Measurements from ENCODE around the gene ARHGAP15. TPM values are rescaled to one million over a fixed set of nuclear protein-coding genes. Genes with fewer than 3 reads are reported as not detected.

ARHGAP15 gene
- total RNA-seq, 1 donor from 2014 or later = 54.1 TPM

- Mint-ChIP-seq H3K4me3 (ENCODE audit: low read depth) (no peak overlapping the region), H3K9me3 (peaks cover 7% of the 10 kb centered on the region), H3K27ac (no peak overlapping the region), H3K4me1 (ENCODE audit: low read depth) (peaks cover 8% of the 10 kb centered on the region), H3K36me3 (ENCODE audit: low read depth) (peaks cover 28% of the 10 kb centered on the region), H3K27me3 (ENCODE audit: low read depth) (no peaks in the 10 kb centered on the region)
- intact Hi-C loops (cut with micrococcal nuclease) = no loop called here
- no peak for DNase-seq (ENCODE audit: low spot score)
These were observed 416.1 kb downstream of the ARHGAP15 start for GRCh38 chr2:143545059-143545948.

- intact Hi-C loops (cut with micrococcal nuclease) = no loop called here
- H3K4me1 Mint-ChIP-seq (ENCODE audit: low read depth) = peaks cover 8% of the 10 kb centered on the region
- no peak for DNase-seq (ENCODE audit: low spot score)
- H3K4me3 Mint-ChIP-seq (ENCODE audit: low read depth) = no peak overlapping the region
- no peaks in the 10 kb centered on the region for H3K27me3 Mint-ChIP-seq (ENCODE audit: low read depth)
- peaks cover 23% of the 10 kb centered on the region for H3K36me3 Mint-ChIP-seq (ENCODE audit: low read depth)
- H3K27ac Mint-ChIP-seq = no peak overlapping the region
- H3K9me3 Mint-ChIP-seq = peaks cover 3% of the 10 kb centered on the region
These were observed 416.7 kb downstream of the ARHGAP15 start for GRCh38 chr2:143545949-143546255.

- Mint-ChIP-seq H3K4me3 (ENCODE audit: low read depth) (no peak overlapping the region), H3K9me3 (no peaks in the 10 kb centered on the region), H3K4me1 (ENCODE audit: low read depth) (peaks cover 8% of the 10 kb centered on the region), H3K27ac (no peak overlapping the region), H3K27me3 (ENCODE audit: low read depth) (no peaks in the 10 kb centered on the region), H3K36me3 (ENCODE audit: low read depth) (peaks cover 9% of the 10 kb centered on the region)
- DNase-seq (ENCODE audit: low spot score) = no peak
- intact Hi-C loops (cut with micrococcal nuclease) = no loop called here
These were observed 418.8 kb downstream of the ARHGAP15 start for GRCh38 chr2:143548032-143548431.

GRCh38 chr2:143550500-143550899, 421.3 kb downstream of the ARHGAP15 start:
- no peaks in the 10 kb centered on the region for H3K9me3 Mint-ChIP-seq
- intact Hi-C loops (cut with micrococcal nuclease) = no loop called here
- H3K36me3 Mint-ChIP-seq (ENCODE audit: low read depth) = peaks cover 6% of the 10 kb centered on the region
- no peak for DNase-seq (ENCODE audit: low spot score)
- no peak overlapping the region for H3K4me3 Mint-ChIP-seq (ENCODE audit: low read depth)
- H3K27me3 Mint-ChIP-seq (ENCODE audit: low read depth) = no peaks in the 10 kb centered on the region
- no peak overlapping the region for H3K27ac Mint-ChIP-seq
- peaks cover 4% of the 10 kb centered on the region for H3K4me1 Mint-ChIP-seq (ENCODE audit: low read depth)

GRCh38 chr2:143551971-143552650, 422.9 kb downstream of the ARHGAP15 start:
- intact Hi-C loops (cut with micrococcal nuclease) = no loop called here
- Mint-ChIP-seq H3K36me3 (ENCODE audit: low read depth) (peaks cover 21% of the 10 kb centered on the region), H3K4me3 (ENCODE audit: low read depth) (no peak overlapping the region), H3K27ac (no peak overlapping the region), H3K27me3 (ENCODE audit: low read depth) (no peaks in the 10 kb centered on the region), H3K4me1 (ENCODE audit: low read depth) (peaks cover 4% of the 10 kb centered on the region), H3K9me3 (no peaks in the 10 kb centered on the region)
- no peak for DNase-seq (ENCODE audit: low spot score)

GRCh38 chr2:143553261-143553660, 424.0 kb downstream of the ARHGAP15 start:
- Mint-ChIP-seq H3K27me3 (ENCODE audit: low read depth) (no peaks in the 10 kb centered on the region), H3K36me3 (ENCODE audit: low read depth) (peaks cover 29% of the 10 kb centered on the region), H3K27ac (no peak overlapping the region), H3K4me3 (ENCODE audit: low read depth) (no peak overlapping the region), H3K9me3 (no peaks in the 10 kb centered on the region), H3K4me1 (ENCODE audit: low read depth) (peaks cover 6% of the 10 kb centered on the region)
- no peak for DNase-seq (ENCODE audit: low spot score)
- intact Hi-C loops (cut with micrococcal nuclease) = no loop called here

GRCh38 chr2:143558665-143559064, 429.4 kb downstream of the ARHGAP15 start:
- Mint-ChIP-seq H3K27ac (no peak overlapping the region), H3K4me1 (ENCODE audit: low read depth) (peaks cover 3% of the 10 kb centered on the region), H3K4me3 (ENCODE audit: low read depth) (no peak overlapping the region), H3K9me3 (no peaks in the 10 kb centered on the region), H3K36me3 (ENCODE audit: low read depth) (peaks cover 63% of the 10 kb centered on the region), H3K27me3 (ENCODE audit: low read depth) (no peaks in the 10 kb centered on the region)
- no peak for DNase-seq (ENCODE audit: low spot score)
- intact Hi-C loops (cut with micrococcal nuclease) = no loop called here

GRCh38 chr2:143559147-143559546, 429.9 kb downstream of the ARHGAP15 start:
- peak overlapping the region; percentile 1 for H3K27ac Mint-ChIP-seq

GRCh38 chr2:143560724-143561123, 431.5 kb downstream of the ARHGAP15 start:
- peaks cover 3% of the 10 kb centered on the region for H3K4me1 Mint-ChIP-seq (ENCODE audit: low read depth)
- no peak for DNase-seq (ENCODE audit: low spot score)
- H3K4me3 Mint-ChIP-seq (ENCODE audit: low read depth) = no peak overlapping the region
- no peaks in the 10 kb centered on the region for H3K27me3 Mint-ChIP-seq (ENCODE audit: low read depth)
- intact Hi-C loops (cut with micrococcal nuclease) = no loop called here
- no peaks in the 10 kb centered on the region for H3K9me3 Mint-ChIP-seq
- no peak overlapping the region for H3K27ac Mint-ChIP-seq
- H3K36me3 Mint-ChIP-seq (ENCODE audit: low read depth) = peaks cover 61% of the 10 kb centered on the region

More at GRCh38 chr2:143559147-143559546, 429.9 kb downstream of the ARHGAP15 start:
- Mint-ChIP-seq H3K27me3 (ENCODE audit: low read depth) (no peaks in the 10 kb centered on the region), H3K4me3 (ENCODE audit: low read depth) (no peak overlapping the region), H3K36me3 (ENCODE audit: low read depth) (peaks cover 68% of the 10 kb centered on the region), H3K9me3 (no peaks in the 10 kb centered on the region), H3K4me1 (ENCODE audit: low read depth) (peaks cover 3% of the 10 kb centered on the region)
- no peak for DNase-seq (ENCODE audit: low spot score)
- intact Hi-C loops (cut with micrococcal nuclease) = no loop called here

GRCh38 chr2:143564419-143564818, 435.2 kb downstream of the ARHGAP15 start:
- intact Hi-C loops (cut with micrococcal nuclease) = no loop called here
- H3K36me3 Mint-ChIP-seq (ENCODE audit: low read depth) = peaks cover 51% of the 10 kb centered on the region

GRCh38 chr2:143571747-143572146, 442.5 kb downstream of the ARHGAP15 start:
- no peak for DNase-seq (ENCODE audit: low spot score)
- H3K27ac Mint-ChIP-seq = no peak overlapping the region
- H3K9me3 Mint-ChIP-seq = peaks cover 4% of the 10 kb centered on the region
- H3K4me3 Mint-ChIP-seq (ENCODE audit: low read depth) = no peak overlapping the region
- H3K4me1 Mint-ChIP-seq (ENCODE audit: low read depth) = peaks cover 1% of the 10 kb centered on the region
- intact Hi-C loops (cut with micrococcal nuclease) = no loop called here
- no peaks in the 10 kb centered on the region for H3K27me3 Mint-ChIP-seq (ENCODE audit: low read depth)
- H3K36me3 Mint-ChIP-seq (ENCODE audit: low read depth) = peaks cover 31% of the 10 kb centered on the region

More at GRCh38 chr2:143564419-143564818, 435.2 kb downstream of the ARHGAP15 start:
- Mint-ChIP-seq H3K4me1 (ENCODE audit: low read depth) (no peaks in the 10 kb centered on the region), H3K27me3 (ENCODE audit: low read depth) (no peaks in the 10 kb centered on the region), H3K4me3 (ENCODE audit: low read depth) (no peak overlapping the region), H3K27ac (no peak overlapping the region), H3K9me3 (peaks cover 4% of the 10 kb centered on the region)
- DNase-seq (ENCODE audit: low spot score) = no peak

- H3K27ac Mint-ChIP-seq = no peak overlapping the region
- no peaks in the 10 kb centered on the region for H3K27me3 Mint-ChIP-seq (ENCODE audit: low read depth)
- intact Hi-C loops (cut with micrococcal nuclease) = no loop called here
- H3K4me1 Mint-ChIP-seq (ENCODE audit: low read depth) = peaks cover 1% of the 10 kb centered on the region
- no peak for DNase-seq (ENCODE audit: low spot score)
- peaks cover 31% of the 10 kb centered on the region for H3K36me3 Mint-ChIP-seq (ENCODE audit: low read depth)
- H3K9me3 Mint-ChIP-seq = no peaks in the 10 kb centered on the region
- H3K4me3 Mint-ChIP-seq (ENCODE audit: low read depth) = no peak overlapping the region
These were observed 443.2 kb downstream of the ARHGAP15 start for GRCh38 chr2:143572421-143572820.

- no peak overlapping the region for H3K4me3 Mint-ChIP-seq (ENCODE audit: low read depth)
- no peaks in the 10 kb centered on the region for H3K9me3 Mint-ChIP-seq
- H3K27me3 Mint-ChIP-seq (ENCODE audit: low read depth) = no peaks in the 10 kb centered on the region
- intact Hi-C loops (cut with micrococcal nuclease) = no loop called here
- no peak for DNase-seq (ENCODE audit: low spot score)
- peaks cover 19% of the 10 kb centered on the region for H3K36me3 Mint-ChIP-seq (ENCODE audit: low read depth)
- no peak overlapping the region for H3K27ac Mint-ChIP-seq
- peaks cover 1% of the 10 kb centered on the region for H3K4me1 Mint-ChIP-seq (ENCODE audit: low read depth)
These were observed 444.9 kb downstream of the ARHGAP15 start for GRCh38 chr2:143574069-143574468.

All from activated T-helper 2 cell treated with anti-CD3 and anti-CD28 coated beads, Interferon-gamma antibody, Interleukin-2, Interleukin-4, amounts not matched to agents 10 μg/mL and 5 μg/mL and 100 μg/mL, durations not matched to agents 14 hours and 24 hours and 36 hours (primary cell).